Measurements from ENCODE around the gene VCP.

VCP gene

DNA sequence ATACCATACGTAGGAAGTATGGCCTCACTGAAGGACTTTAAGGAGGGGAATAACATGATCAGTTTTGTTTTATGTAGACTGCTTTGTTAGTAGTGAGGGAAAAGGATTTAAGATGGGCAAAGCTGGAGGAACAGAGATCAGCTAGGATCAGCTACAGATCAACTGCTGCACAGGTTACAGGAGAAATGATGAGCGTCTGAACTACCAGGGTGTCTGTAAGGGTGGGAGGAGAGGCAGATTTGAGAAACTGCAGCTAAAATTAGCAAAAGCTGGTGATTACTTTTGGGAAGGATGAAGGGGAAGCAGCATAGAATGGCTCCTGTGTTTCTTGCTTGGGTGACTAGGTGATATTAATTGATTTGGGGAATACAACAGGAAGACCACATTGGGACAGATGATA is 39.3 kb downstream of the VCP start:
- Histone ChIP-seq H3K4me3 (ENCODE audit: low read length) (no peak overlapping the region), H3F3A (ENCODE audit: control insufficient read depth, insufficient read depth) (no peaks in the 10 kb centered on the region), H3K27me3 (ENCODE audit: control insufficient read depth, low read length) (no peaks in the 10 kb centered on the region), H3K36me3 (ENCODE audit: control insufficient read depth, low read length) (no peaks in the 10 kb centered on the region), H3K9me2 (replicated peaks; ENCODE audit: control insufficient read depth, low read length) (no peaks in the 10 kb centered on the region), H3K27ac (ENCODE audit: low read depth, low read length) (no peak overlapping the region), H3K4me2 (ENCODE audit: low read length) (no peak overlapping the region), H3K79me2 (ENCODE audit: control insufficient read depth, low read length) (no peaks in the 10 kb centered on the region), H3K9me3 (ENCODE audit: control insufficient read depth, insufficient read depth, low read length) (no peaks in the 10 kb centered on the region), H4K20me1 (ENCODE audit: control insufficient read depth, insufficient read depth, low read depth, low read length) (no peaks in the 10 kb centered on the region), H3K4me1 (ENCODE audit: control insufficient read depth, low read length) (peaks cover 4% of the 10 kb centered on the region)
- TF ChIP-seq EZH2phosphoT487 (IDR thresholded peaks at IDR 0.05; ENCODE audit: borderline replicate concordance, low read length): no peak
- TF ChIP-seq, protein P1, sequence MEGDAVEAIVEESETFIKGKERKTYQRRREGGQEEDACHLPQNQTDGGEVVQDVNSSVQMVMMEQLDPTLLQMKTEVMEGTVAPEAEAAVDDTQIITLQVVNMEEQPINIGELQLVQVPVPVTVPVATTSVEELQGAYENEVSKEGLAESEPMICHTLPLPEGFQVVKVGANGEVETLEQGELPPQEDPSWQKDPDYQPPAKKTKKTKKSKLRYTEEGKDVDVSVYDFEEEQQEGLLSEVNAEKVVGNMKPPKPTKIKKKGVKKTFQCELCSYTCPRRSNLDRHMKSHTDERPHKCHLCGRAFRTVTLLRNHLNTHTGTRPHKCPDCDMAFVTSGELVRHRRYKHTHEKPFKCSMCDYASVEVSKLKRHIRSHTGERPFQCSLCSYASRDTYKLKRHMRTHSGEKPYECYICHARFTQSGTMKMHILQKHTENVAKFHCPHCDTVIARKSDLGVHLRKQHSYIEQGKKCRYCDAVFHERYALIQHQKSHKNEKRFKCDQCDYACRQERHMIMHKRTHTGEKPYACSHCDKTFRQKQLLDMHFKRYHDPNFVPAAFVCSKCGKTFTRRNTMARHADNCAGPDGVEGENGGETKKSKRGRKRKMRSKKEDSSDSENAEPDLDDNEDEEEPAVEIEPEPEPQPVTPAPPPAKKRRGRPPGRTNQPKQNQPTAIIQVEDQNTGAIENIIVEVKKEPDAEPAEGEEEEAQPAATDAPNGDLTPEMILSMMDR (IDR thresholded peaks at IDR 0.05; ENCODE audit: low read depth, low read length, poor library complexity, severe bottlenecking): no peak

GRCh38 chr9:35029852-35030251 is 42.6 kb downstream of the VCP start:
- Histone ChIP-seq H3K9me2 (replicated peaks; ENCODE audit: control insufficient read depth, low read length) (no peaks in the 10 kb centered on the region), H3K27ac (ENCODE audit: low read depth, low read length) (no peak overlapping the region), H3K27me3 (ENCODE audit: control insufficient read depth, low read length) (no peaks in the 10 kb centered on the region), H3K4me3 (ENCODE audit: low read length) (no peak overlapping the region), H3K79me2 (ENCODE audit: control insufficient read depth, low read length) (no peaks in the 10 kb centered on the region), H4K20me1 (ENCODE audit: control insufficient read depth, insufficient read depth, low read depth, low read length) (no peaks in the 10 kb centered on the region), H3K4me1 (ENCODE audit: control insufficient read depth, low read length) (peaks cover 10% of the 10 kb centered on the region), H3F3A (ENCODE audit: control insufficient read depth, insufficient read depth) (no peaks in the 10 kb centered on the region), H3K9me3 (ENCODE audit: control insufficient read depth, insufficient read depth, low read length) (no peaks in the 10 kb centered on the region), H3K4me2 (ENCODE audit: low read length) (no peak overlapping the region), H3K36me3 (ENCODE audit: control insufficient read depth, low read length) (no peaks in the 10 kb centered on the region)
- TF ChIP-seq EZH2phosphoT487 (IDR thresholded peaks at IDR 0.05; ENCODE audit: borderline replicate concordance, low read length): no peak
- TF ChIP-seq, protein P1 (IDR thresholded peaks at IDR 0.05; ENCODE audit: low read depth, low read length, poor library complexity, severe bottlenecking): no peak

DNA sequence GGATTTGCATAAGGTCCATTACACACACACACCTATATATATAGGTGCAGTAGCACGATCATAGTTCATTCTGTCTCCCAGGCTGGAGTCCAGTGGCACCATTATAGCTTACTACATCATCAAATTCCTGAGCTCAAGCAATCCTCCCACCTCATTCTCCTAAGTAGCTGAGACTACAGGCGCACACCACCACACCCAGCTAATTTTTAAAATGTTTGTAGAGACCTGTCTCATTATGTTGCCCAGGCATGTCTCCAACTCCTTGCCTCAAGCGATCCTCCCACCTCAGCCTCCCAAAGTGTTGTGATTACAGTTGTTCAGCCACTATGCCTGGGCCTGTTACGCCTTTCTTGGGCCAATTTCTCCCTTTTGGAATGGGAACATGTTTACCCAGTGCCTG is 43.2 kb downstream of the VCP start:
- H3K79me2 ChIP-seq (ENCODE audit: control insufficient read depth, low read length): no peaks in the 10 kb centered on the region
- no peaks in the 10 kb centered on the region for H3F3A ChIP-seq (ENCODE audit: control insufficient read depth, insufficient read depth)
- no peak overlapping the region for H3K4me2 ChIP-seq (ENCODE audit: low read length)
- H3K9me2 ChIP-seq (replicated peaks; ENCODE audit: control insufficient read depth, low read length): no peaks in the 10 kb centered on the region
- H3K4me1 ChIP-seq (ENCODE audit: control insufficient read depth, low read length): peaks cover 10% of the 10 kb centered on the region
- H3K4me3 ChIP-seq (ENCODE audit: low read length): no peak overlapping the region
- H3K27me3 ChIP-seq (ENCODE audit: control insufficient read depth, low read length): no peaks in the 10 kb centered on the region
- no peaks in the 10 kb centered on the region for H3K36me3 ChIP-seq (ENCODE audit: control insufficient read depth, low read length)
- H4K20me1 ChIP-seq (ENCODE audit: control insufficient read depth, insufficient read depth, low read depth, low read length): no peaks in the 10 kb centered on the region
- H3K9me3 ChIP-seq (ENCODE audit: control insufficient read depth, insufficient read depth, low read length): no peaks in the 10 kb centered on the region
- no peak for TF ChIP-seq EZH2phosphoT487 (IDR thresholded peaks at IDR 0.05; ENCODE audit: borderline replicate concordance, low read length)
- TF ChIP-seq, protein P1 (IDR thresholded peaks at IDR 0.05; ENCODE audit: low read depth, low read length, poor library complexity, severe bottlenecking): no peak
- H3K27ac ChIP-seq (ENCODE audit: low read depth, low read length): no peak overlapping the region

GRCh38 chr9:35028341-35028740 is 44.1 kb downstream of the VCP start:
- Histone ChIP-seq H3K27me3 (ENCODE audit: control insufficient read depth, low read length) (no peaks in the 10 kb centered on the region), H3K27ac (ENCODE audit: low read depth, low read length) (no peak overlapping the region)

More at GRCh38 chr9:35028341-35028740, 44.1 kb downstream of the VCP start:
- H3K79me2 ChIP-seq (ENCODE audit: control insufficient read depth, low read length): no peaks in the 10 kb centered on the region
- H3K9me2 ChIP-seq (replicated peaks; ENCODE audit: control insufficient read depth, low read length): no peaks in the 10 kb centered on the region
- H4K20me1 ChIP-seq (ENCODE audit: control insufficient read depth, insufficient read depth, low read depth, low read length): no peaks in the 10 kb centered on the region
- TF ChIP-seq, protein P1 (IDR thresholded peaks at IDR 0.05; ENCODE audit: low read depth, low read length, poor library complexity, severe bottlenecking): no peak
- no peak for TF ChIP-seq EZH2phosphoT487 (IDR thresholded peaks at IDR 0.05; ENCODE audit: borderline replicate concordance, low read length)
- H3K9me3 ChIP-seq (ENCODE audit: control insufficient read depth, insufficient read depth, low read length): no peaks in the 10 kb centered on the region
- no peak overlapping the region for H3K4me3 ChIP-seq (ENCODE audit: low read length)
- no peaks in the 10 kb centered on the region for H3K36me3 ChIP-seq (ENCODE audit: control insufficient read depth, low read length)
- H3K4me1 ChIP-seq (ENCODE audit: control insufficient read depth, low read length): peaks cover 10% of the 10 kb centered on the region
- H3K4me2 ChIP-seq (ENCODE audit: low read length): no peak overlapping the region
- no peaks in the 10 kb centered on the region for H3F3A ChIP-seq (ENCODE audit: control insufficient read depth, insufficient read depth)
